Parathyroid adenoma (tissue), 2 donors: ENCODE data around the gene PLEKHA1.

Experiments
- H2AFZ ChIP-seq: fragments of 300-600 bp; sonication (generic); one replicate; pipeline ENCODE4 v1.7.0; 2017; ENCODE audit warnings: antibody characterized with exemption, mild to moderate bottlenecking
- H3K27ac ChIP-seq: fragments of 300-600 bp; sonication (generic); one replicate; pipeline ENCODE4 v1.7.0; 2017
- H3K27me3 ChIP-seq: fragments of 300-600 bp; sonication (generic); one replicate; pipeline ENCODE4 v1.7.0; 2017; ENCODE audit warnings: low read length; ENCODE audit not compliant: control insufficient read depth, insufficient read depth
- H3K36me3 ChIP-seq: fragments of 300-600 bp; sonication (generic); one replicate; pipeline ENCODE4 v1.7.0; 2017; ENCODE audit warnings: low read length; ENCODE audit not compliant: control insufficient read depth, insufficient read depth
- H3K4me1 ChIP-seq: fragments of 300-600 bp; sonication (generic); one replicate; pipeline ENCODE4 v1.7.0; 2017; ENCODE audit warnings: control low read depth
- H3K4me2 ChIP-seq: fragments of 300-600 bp; sonication (generic); one replicate; pipeline ENCODE4 v1.7.0; 2017; ENCODE audit warnings: low read length
- H3K4me3 ChIP-seq: fragments of 300-600 bp; sonication (generic); one replicate; pipeline ENCODE4 v1.7.0; 2017; ENCODE audit warnings: low read depth, low read length
- H3K79me2 ChIP-seq: fragments of 300-600 bp; sonication (generic); one replicate; pipeline ENCODE4 v1.7.0; 2017; ENCODE audit warnings: control low read depth
- H3K9ac ChIP-seq: fragments of 300-600 bp; sonication (generic); one replicate; pipeline ENCODE4 v1.7.0; 2017; ENCODE audit warnings: mild to moderate bottlenecking
- H3K9me3 ChIP-seq: fragments of 300-600 bp; sonication (generic); one replicate; pipeline ENCODE4 v1.7.0; 2017; ENCODE audit warnings: low read length; ENCODE audit not compliant: control insufficient read depth
- TF ChIP-seq, protein P1 (sequence below): fragments of 300-600 bp; sonication (generic); IDR thresholded peaks from one replicate; pipeline ENCODE4 v1.7.0; 2017; ENCODE audit warnings: antibody characterized with exemption, mild to moderate bottlenecking
- donor health status: primary hyperparathyroidism.

The PLEKHA1 gene

DNA sequence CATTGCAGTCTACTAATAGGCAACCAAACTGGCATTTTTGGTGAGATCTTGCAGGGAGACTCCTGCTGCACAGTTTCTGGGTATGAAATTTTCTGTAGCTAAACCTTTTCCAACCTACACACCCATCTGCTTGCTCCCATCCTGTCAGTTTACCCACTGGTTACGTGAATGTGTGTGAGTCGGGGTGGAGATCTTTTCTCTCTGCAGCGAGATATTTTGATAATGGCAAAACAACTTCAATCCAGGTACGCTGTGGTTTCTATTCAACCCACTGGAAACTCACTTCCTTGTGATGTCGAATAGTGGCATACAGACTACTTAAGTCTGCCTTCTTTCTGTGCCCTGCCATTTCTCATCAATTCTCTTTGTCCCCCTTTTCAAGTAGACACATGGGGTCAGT, 4.5 kb downstream of the PLEKHA1 start:
- H3K4me2 ChIP-seq = no peak overlapping the region
- TF ChIP-seq, protein P1, sequence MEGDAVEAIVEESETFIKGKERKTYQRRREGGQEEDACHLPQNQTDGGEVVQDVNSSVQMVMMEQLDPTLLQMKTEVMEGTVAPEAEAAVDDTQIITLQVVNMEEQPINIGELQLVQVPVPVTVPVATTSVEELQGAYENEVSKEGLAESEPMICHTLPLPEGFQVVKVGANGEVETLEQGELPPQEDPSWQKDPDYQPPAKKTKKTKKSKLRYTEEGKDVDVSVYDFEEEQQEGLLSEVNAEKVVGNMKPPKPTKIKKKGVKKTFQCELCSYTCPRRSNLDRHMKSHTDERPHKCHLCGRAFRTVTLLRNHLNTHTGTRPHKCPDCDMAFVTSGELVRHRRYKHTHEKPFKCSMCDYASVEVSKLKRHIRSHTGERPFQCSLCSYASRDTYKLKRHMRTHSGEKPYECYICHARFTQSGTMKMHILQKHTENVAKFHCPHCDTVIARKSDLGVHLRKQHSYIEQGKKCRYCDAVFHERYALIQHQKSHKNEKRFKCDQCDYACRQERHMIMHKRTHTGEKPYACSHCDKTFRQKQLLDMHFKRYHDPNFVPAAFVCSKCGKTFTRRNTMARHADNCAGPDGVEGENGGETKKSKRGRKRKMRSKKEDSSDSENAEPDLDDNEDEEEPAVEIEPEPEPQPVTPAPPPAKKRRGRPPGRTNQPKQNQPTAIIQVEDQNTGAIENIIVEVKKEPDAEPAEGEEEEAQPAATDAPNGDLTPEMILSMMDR = no peak
- H3K4me3 ChIP-seq = no peak overlapping the region
- H3K79me2 ChIP-seq = peaks cover 12% of the 10 kb centered on the region
- H3K9ac ChIP-seq = no peak overlapping the region
- no peaks in the 10 kb centered on the region for H3K4me1 ChIP-seq
- no peaks in the 10 kb centered on the region for H3K27me3 ChIP-seq
- H3K36me3 ChIP-seq = no peaks in the 10 kb centered on the region
- H3K27ac ChIP-seq = no peak overlapping the region
- H2AFZ ChIP-seq = no peak overlapping the region
- no peaks in the 10 kb centered on the region for H3K9me3 ChIP-seq

DNA sequence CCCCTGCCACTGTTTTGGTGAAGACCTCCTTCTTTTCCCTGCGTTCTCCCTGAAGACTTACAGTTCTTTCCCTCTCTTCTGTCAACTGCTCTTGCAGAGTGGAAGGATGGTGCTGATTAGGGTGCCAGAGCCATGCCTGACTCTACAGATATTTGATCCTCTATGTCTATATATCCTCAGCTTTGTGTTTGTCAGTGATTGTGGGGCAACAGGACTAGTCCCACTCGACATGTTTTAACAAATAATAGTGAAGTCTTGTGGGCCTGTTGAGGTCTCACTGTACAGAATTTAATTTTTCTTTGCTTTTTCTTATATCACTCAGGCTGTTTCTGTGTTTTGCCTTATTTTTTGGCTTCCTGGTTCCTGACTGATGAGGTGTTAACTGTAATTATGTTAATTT, 5.0 kb downstream of the PLEKHA1 start:
- Histone ChIP-seq H3K27me3 (no peaks in the 10 kb centered on the region), H3K4me1 (no peaks in the 10 kb centered on the region), H3K27ac (no peak overlapping the region), H3K79me2 (peaks cover 12% of the 10 kb centered on the region), H3K4me2 (no peak overlapping the region), H2AFZ (no peak overlapping the region), H3K9me3 (no peaks in the 10 kb centered on the region), H3K4me3 (no peak overlapping the region), H3K9ac (no peak overlapping the region), H3K36me3 (no peaks in the 10 kb centered on the region)
- TF ChIP-seq, protein P1 = no peak

DNA sequence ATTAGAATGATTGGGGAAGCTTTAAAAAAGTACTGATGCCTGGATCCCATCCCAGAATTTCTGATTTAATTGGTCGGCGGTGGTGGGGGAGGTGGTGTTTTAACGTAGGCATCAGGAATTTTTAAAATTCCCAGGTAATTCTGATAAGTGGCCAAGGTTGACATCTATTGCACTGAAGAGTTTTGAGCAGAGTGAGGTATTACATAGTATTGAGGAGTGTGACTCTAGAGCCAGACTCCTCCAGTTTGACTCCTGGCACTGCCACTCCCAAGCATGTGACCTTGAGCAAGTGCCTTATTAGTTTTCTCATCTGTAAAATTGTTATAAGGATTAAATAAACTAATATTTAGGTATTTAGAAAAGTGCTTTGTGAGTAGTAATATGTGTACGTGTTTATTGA, 6.2 kb downstream of the PLEKHA1 start:
- no peaks in the 10 kb centered on the region for H3K9me3 ChIP-seq
- TF ChIP-seq, protein P1 = no peak
- no peak overlapping the region for H3K4me3 ChIP-seq
- H3K9ac ChIP-seq = no peak overlapping the region
- peaks cover 16% of the 10 kb centered on the region for H3K79me2 ChIP-seq
- H3K36me3 ChIP-seq = no peaks in the 10 kb centered on the region
- H3K4me2 ChIP-seq = no peak overlapping the region
- no peaks in the 10 kb centered on the region for H3K27me3 ChIP-seq
- H2AFZ ChIP-seq = no peak overlapping the region
- H3K4me1 ChIP-seq = no peaks in the 10 kb centered on the region
- H3K27ac ChIP-seq = no peak overlapping the region

DNA sequence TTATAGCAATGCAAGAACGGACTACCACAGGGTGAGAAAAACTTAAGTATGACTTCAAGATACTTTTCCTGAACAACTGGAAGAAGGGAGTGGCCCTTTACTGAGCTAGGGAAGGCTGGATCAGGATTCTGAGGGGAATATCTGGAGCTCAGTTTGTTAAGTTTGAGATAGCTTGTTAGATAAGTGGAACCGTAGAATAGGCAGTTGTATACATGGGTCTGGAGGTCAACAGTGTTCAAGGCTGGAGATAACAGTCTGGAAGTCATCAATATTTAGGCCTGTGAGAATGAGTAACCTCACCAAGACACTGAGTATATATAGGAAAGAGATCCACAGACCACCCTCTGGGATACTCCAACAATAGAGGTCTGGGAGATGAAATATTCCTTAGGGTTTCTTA, 7.2 kb downstream of the PLEKHA1 start:
- Histone ChIP-seq H3K9ac (no peak overlapping the region), H2AFZ (no peak overlapping the region), H3K27ac (no peak overlapping the region), H3K4me2 (no peak overlapping the region), H3K4me3 (no peak overlapping the region), H3K9me3 (no peaks in the 10 kb centered on the region), H3K27me3 (no peaks in the 10 kb centered on the region), H3K4me1 (no peaks in the 10 kb centered on the region), H3K79me2 (peaks cover 18% of the 10 kb centered on the region), H3K36me3 (no peaks in the 10 kb centered on the region)
- TF ChIP-seq, protein P1 = no peak

DNA sequence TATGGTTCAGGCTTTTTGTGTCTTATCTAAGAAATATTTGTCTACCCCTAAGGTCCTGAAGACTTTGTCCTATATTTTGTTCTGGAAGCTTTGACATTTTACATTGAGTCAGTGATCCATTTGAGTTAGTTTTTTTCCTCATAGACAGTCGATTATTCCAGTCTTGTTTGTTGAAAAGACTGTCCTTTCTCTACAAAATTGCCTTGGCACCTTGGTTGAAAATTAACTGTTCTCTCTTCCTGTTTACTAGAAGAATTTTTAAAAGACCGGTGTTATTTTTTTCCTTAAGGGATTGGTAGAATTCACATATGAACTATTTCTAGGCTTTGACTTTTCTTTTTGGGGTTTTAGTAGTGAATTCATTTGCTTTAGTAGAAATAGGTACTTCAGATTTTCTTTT, 12.0 kb downstream of the PLEKHA1 start:
- TF ChIP-seq, protein P1 = no peak
- Histone ChIP-seq H3K9me3 (no peaks in the 10 kb centered on the region), H3K79me2 (peaks cover 11% of the 10 kb centered on the region), H3K27me3 (no peaks in the 10 kb centered on the region), H3K4me1 (no peaks in the 10 kb centered on the region), H3K4me2 (no peak overlapping the region), H3K36me3 (no peaks in the 10 kb centered on the region), H3K27ac (no peak overlapping the region), H3K9ac (no peak overlapping the region), H2AFZ (no peak overlapping the region), H3K4me3 (no peak overlapping the region)
